ENCODE data around the gene SPOCK2. TPM values are rescaled to one million over a fixed set of nuclear protein-coding genes. Genes with fewer than 3 reads are reported as not detected.

The SPOCK2 gene
- total RNA-seq, 2 experiments from 2014 or later: 976 to 998 TPM

- CTCF ChIA-PET: interaction anchor here (0.8 to 2.5 kb wide), 5 partner anchors 9 to 261 kb away, joined by 3 to 12 read pairs (median 5); no protein-coding TSS in a partner anchor
- H3K4me3 Mint-ChIP-seq: peak overlapping the region; percentile 78
- no peaks in the 10 kb centered on the region for H3K27me3 Mint-ChIP-seq
- Histone ChIP-seq H3K9me3 (ENCODE audit: control insufficient read depth in 1 of 2, insufficient read depth in 1 of 2, low read length in 2 of 2) (no peaks in the 10 kb centered on the region), H3K36me3 (ENCODE audit: insufficient read depth, low read length) (peaks cover 74% of the 10 kb centered on the region), H3K27me3 (ENCODE audit: control insufficient read depth in 1 of 2, insufficient read depth in 2 of 2, low read length in 2 of 2) (no peaks in the 10 kb centered on the region), H3K4me3 (ENCODE audit: low read length) (peak overlapping the region; percentile 28), H3K27ac (ENCODE audit: low read depth in 1 of 2, low read length in 2 of 2) (peak overlapping the region; percentile 46 to 96), H3K4me1 (ENCODE audit: insufficient read depth, low read length) (peaks cover 100% of the 10 kb centered on the region)
- TF ChIP-seq CTCF (IDR thresholded peaks at IDR 0.05): no peak
- intact Hi-C loops (cut with DNase I, micrococcal nuclease): loop anchor here in 1 of 2 experiments (1.0 kb wide), 1 partner anchor 9 kb away; the partner anchor contains the start of gene SPOCK2
- peak; percentile 38 for ATAC-seq (ENCODE audit: poor library complexity)
- peak overlapping the region; percentile 98 for H3K27ac Mint-ChIP-seq
- H3K4me1 Mint-ChIP-seq (ENCODE audit: low read depth): peaks cover 93% of the 10 kb centered on the region
- POLR2A ChIA-PET: interaction anchor here (0.9 to 2.4 kb wide), 14 partner anchors 10 to 258 kb away, joined by 3 to 42 read pairs (median 4); partner anchors contain the start of genes ANAPC16, ASCC1 and SPOCK2
- no peaks in the 10 kb centered on the region for H3K9me3 Mint-ChIP-seq
- H3K36me3 Mint-ChIP-seq (ENCODE audit: low read depth): peaks cover 91% of the 10 kb centered on the region
- peak in 12 of 14 experiments; percentile 44 to 89 (median 68) for DNase-seq
Measured at GRCh38 chr10:72079356-72079755, 9.0 kb downstream of the SPOCK2 start.

GRCh38 chr10:72077275-72077990, 10.9 kb downstream of the SPOCK2 start:
- Mint-ChIP-seq H3K27ac (peak overlapping the region; percentile 85), H3K4me3 (peak overlapping the region; percentile 85), H3K4me1 (ENCODE audit: low read depth) (peaks cover 94% of the 10 kb centered on the region), H3K27me3 (no peaks in the 10 kb centered on the region), H3K9me3 (no peaks in the 10 kb centered on the region), H3K36me3 (ENCODE audit: low read depth) (peaks cover 91% of the 10 kb centered on the region)
- Histone ChIP-seq H3K27me3 (ENCODE audit: control insufficient read depth in 1 of 2, insufficient read depth in 2 of 2, low read length in 2 of 2) (no peaks in the 10 kb centered on the region), H3K9me3 (ENCODE audit: control insufficient read depth in 1 of 2, insufficient read depth in 1 of 2, low read length in 2 of 2) (no peaks in the 10 kb centered on the region), H3K4me1 (ENCODE audit: insufficient read depth, low read length) (peaks cover 100% of the 10 kb centered on the region), H3K4me3 (ENCODE audit: low read length) (no peak overlapping the region), H3K36me3 (ENCODE audit: insufficient read depth, low read length) (peaks cover 78% of the 10 kb centered on the region), H3K27ac (ENCODE audit: low read depth in 1 of 2, low read length in 2 of 2) (peak overlapping the region; percentile 3 to 5)
- intact Hi-C loops (cut with DNase I, micrococcal nuclease): no loop called here
- no peak for TF ChIP-seq CTCF (IDR thresholded peaks at IDR 0.05)
- ChIA-PET POLR2A (interaction anchor here (0.6 to 1.7 kb wide), 5 partner anchors 10 to 257 kb away, joined by 3 to 13 read pairs (median 4); partner anchors contain the start of gene SPOCK2), CTCF (interaction anchor here (1.2 kb wide), 1 partner anchor 29 kb away, joined by 3 read pairs; no protein-coding TSS in a partner anchor)
- ATAC-seq (ENCODE audit: poor library complexity) (no peak), DNase-seq (peak in 1 of 14 experiments; percentile 17)

GRCh38 chr10:72076756-72077155, 11.6 kb downstream of the SPOCK2 start:
- H3K4me3 ChIP-seq (ENCODE audit: low read length): no peak overlapping the region
- no peaks in the 10 kb centered on the region for H3K9me3 Mint-ChIP-seq
- H3K4me3 Mint-ChIP-seq: peak overlapping the region; percentile 85
- no peak for TF ChIP-seq CTCF (IDR thresholded peaks at IDR 0.05)
- ChIA-PET POLR2A (interaction anchor here (0.6 to 1.7 kb wide), 7 partner anchors 9 to 258 kb away, joined by 3 to 13 read pairs (median 4); partner anchors contain the start of gene SPOCK2), CTCF (interaction anchor here (1.2 kb wide), 1 partner anchor 28 kb away, joined by 3 read pairs; no protein-coding TSS in a partner anchor)
- ATAC-seq (ENCODE audit: poor library complexity): no peak
- intact Hi-C loops (cut with DNase I, micrococcal nuclease): no loop called here
- peaks cover 94% of the 10 kb centered on the region for H3K4me1 Mint-ChIP-seq (ENCODE audit: low read depth)
- H3K27me3 Mint-ChIP-seq: no peaks in the 10 kb centered on the region
- H3K27me3 ChIP-seq (ENCODE audit: control insufficient read depth in 1 of 2, insufficient read depth in 2 of 2, low read length in 2 of 2): no peaks in the 10 kb centered on the region
- no peaks in the 10 kb centered on the region for H3K9me3 ChIP-seq (ENCODE audit: control insufficient read depth in 1 of 2, insufficient read depth in 1 of 2, low read length in 2 of 2)
- peaks cover 100% of the 10 kb centered on the region for H3K4me1 ChIP-seq (ENCODE audit: insufficient read depth, low read length)
- peaks cover 91% of the 10 kb centered on the region for H3K36me3 Mint-ChIP-seq (ENCODE audit: low read depth)
- H3K27ac Mint-ChIP-seq: peak overlapping the region; percentile 85
- DNase-seq: peak in 1 of 14 experiments; percentile 6
- peaks cover 78% of the 10 kb centered on the region for H3K36me3 ChIP-seq (ENCODE audit: insufficient read depth, low read length)
- H3K27ac ChIP-seq (ENCODE audit: low read depth in 1 of 2, low read length in 2 of 2): peak overlapping the region in 1 of 2 donors; percentile 3

Measured in CD4-positive, alpha-beta T cell (primary cell).